ENCODE data around the gene DYNLT4. TPM values are rescaled to one million over a fixed set of nuclear protein-coding genes. Genes with fewer than 3 reads are reported as not detected.
"Not testable (repeated sequence)": the region's sequence is repeated elsewhere in the genome, so short reads cannot be mapped to it uniquely, and the experiment has no call there.

The DYNLT4 gene
- total RNA-seq, 2 donors from 2014 or later: 4.0 TPM; not detected in 1

DNA sequence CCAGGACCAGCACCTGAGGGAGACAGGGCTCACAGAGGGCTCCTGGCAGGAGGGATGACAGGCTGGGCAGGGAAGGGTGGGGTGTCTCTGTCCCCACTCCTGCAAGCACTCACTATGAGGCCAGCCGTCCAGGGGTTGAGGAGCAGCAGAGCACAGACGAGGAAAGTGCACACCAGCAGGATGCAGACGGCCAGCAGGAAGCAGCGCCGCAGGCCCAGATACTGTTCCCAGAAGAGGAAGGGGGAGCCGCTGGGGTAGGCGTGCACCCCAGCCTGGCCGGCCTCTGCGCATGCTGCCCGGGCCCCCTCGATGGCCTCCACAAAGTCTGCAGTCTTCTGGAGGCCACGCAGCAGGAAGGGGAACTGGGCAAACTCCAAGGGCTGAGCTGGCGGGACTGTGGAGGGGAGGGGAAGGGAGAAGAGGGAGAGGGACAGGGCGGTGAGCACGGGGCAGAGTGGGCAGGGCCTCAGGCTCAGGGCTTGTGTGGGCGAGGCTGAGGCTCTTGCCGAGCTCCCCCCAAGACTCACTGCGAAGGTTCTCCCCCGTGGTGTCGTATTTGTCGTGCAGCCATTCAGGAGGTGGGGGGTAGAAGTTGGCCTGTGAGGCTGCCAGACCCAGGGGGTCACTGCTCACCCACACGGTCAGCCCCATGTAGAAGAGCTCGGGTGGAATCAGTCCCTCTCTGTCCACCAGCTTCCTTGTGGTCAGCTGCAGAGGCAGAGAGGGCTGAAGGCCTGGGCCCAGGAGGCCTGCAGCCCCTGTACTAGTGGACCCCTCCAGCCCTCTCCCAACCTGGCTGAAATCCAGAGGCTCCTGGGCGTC, 19.4 kb upstream of the DYNLT4 start:
- no peak for DNase-seq (ENCODE audit: low spot score)
- no peaks in the 10 kb centered on the region for H3K4me1 ChIP-seq (replicated peaks)
- H3K9me3 ChIP-seq: no peaks in the 10 kb centered on the region
- 69% methylated on average over 24 of the region's 24 CpGs for WGBS
- H3K36me3 ChIP-seq: no peaks in the 10 kb centered on the region
- H3K27ac ChIP-seq: no peak overlapping the region
- no peaks in the 10 kb centered on the region for H3K27me3 ChIP-seq (replicated peaks; ENCODE audit: insufficient read depth)
- no peak overlapping the region for H3K4me3 ChIP-seq
- no peak for TF ChIP-seq POLR2AphosphoS5 (IDR thresholded peaks at IDR 0.05)
- no peak for TF ChIP-seq POLR2A (IDR thresholded peaks at IDR 0.05)
- TF ChIP-seq CTCF (IDR thresholded peaks at IDR 0.05): no peak
- intact Hi-C loops (cut with DNase I): loop anchor here (10.0 kb wide), 1 partner anchor 478 kb away; no protein-coding TSS in a partner anchor

GRCh38 chr1:44824392-44824791, 17.2 kb upstream of the DYNLT4 start:
- H3K4me3 ChIP-seq; H3K27me3 ChIP-seq (replicated peaks; ENCODE audit: insufficient read depth); H3K27ac ChIP-seq; H3K9me3 ChIP-seq; DNase-seq (ENCODE audit: low spot score); H3K4me1 ChIP-seq (replicated peaks); H3K36me3 ChIP-seq: not testable (repeated sequence)
- WGBS: 92% methylated on average over 6 of the region's 6 CpGs
- intact Hi-C loops (cut with DNase I): loop anchor here (10.0 kb wide), 1 partner anchor 480 kb away; no protein-coding TSS in a partner anchor

GRCh38 chr1:44822981-44823451, 15.9 kb upstream of the DYNLT4 start:
- no peaks in the 10 kb centered on the region for H3K36me3 ChIP-seq
- no peaks in the 10 kb centered on the region for H3K27me3 ChIP-seq (replicated peaks; ENCODE audit: insufficient read depth)
- H3K4me1 ChIP-seq (replicated peaks): no peaks in the 10 kb centered on the region
- no peaks in the 10 kb centered on the region for H3K9me3 ChIP-seq
- 84% methylated on average over 15 of the region's 15 CpGs for WGBS
- no peak overlapping the region for H3K4me3 ChIP-seq
- TF ChIP-seq POLR2AphosphoS5 (IDR thresholded peaks at IDR 0.05): no peak
- no peak for TF ChIP-seq CTCF (IDR thresholded peaks at IDR 0.05)
- no peak for TF ChIP-seq POLR2A (IDR thresholded peaks at IDR 0.05)
- intact Hi-C loops (cut with DNase I): loop anchor here (10.0 kb wide), 1 partner anchor 482 kb away; no protein-coding TSS in a partner anchor
- DNase-seq (ENCODE audit: low spot score): no peak
- H3K27ac ChIP-seq: no peak overlapping the region

DNA sequence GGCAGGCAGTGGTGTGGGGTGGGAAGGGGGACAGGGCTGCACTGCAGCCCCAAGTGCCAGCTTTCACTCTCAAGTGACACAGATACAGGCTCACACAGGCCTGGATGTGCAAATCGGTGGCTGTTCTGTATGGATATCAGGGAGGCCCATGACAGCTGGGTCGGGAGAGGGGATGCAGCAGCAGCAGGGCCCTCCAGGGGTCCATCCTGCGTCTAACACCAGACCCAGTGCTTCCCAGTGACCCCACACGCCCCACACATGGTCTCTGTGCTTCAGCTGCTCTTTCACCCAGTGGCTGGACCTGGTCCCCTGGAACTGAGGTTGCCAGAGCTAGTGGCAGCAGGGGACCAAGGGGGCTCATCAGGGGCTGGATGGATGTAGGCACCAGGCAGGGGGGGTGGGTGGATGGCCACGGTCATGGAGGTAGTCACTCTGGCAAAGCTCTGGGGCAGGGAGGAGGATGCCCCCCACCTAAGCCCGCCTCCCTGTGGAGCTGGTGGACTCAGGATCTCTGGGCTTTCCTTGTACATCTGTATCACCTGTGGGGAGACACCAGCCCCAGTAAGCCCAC, 15.1 kb upstream of the DYNLT4 start:
- TF ChIP-seq POLR2AphosphoS5 (IDR thresholded peaks at IDR 0.05): no peak
- TF ChIP-seq POLR2A (IDR thresholded peaks at IDR 0.05): no peak
- no peak for TF ChIP-seq CTCF (IDR thresholded peaks at IDR 0.05)

GRCh38 chr1:44821240-44821715, 14.1 kb upstream of the DYNLT4 start:
- no peak for TF ChIP-seq POLR2A (IDR thresholded peaks at IDR 0.05)
- TF ChIP-seq POLR2AphosphoS5 (IDR thresholded peaks at IDR 0.05): no peak
- TF ChIP-seq CTCF (IDR thresholded peaks at IDR 0.05): no peak

More for the DNA sequence above, 15.1 kb upstream of the DYNLT4 start:
- Histone ChIP-seq H3K4me1 (replicated peaks) (no peaks in the 10 kb centered on the region), H3K4me3 (no peak overlapping the region), H3K27ac (no peak overlapping the region), H3K9me3 (no peaks in the 10 kb centered on the region), H3K27me3 (replicated peaks; ENCODE audit: insufficient read depth) (no peaks in the 10 kb centered on the region), H3K36me3 (no peaks in the 10 kb centered on the region)
- WGBS: 58% methylated on average over 4 of the region's 6 CpGs
- DNase-seq (ENCODE audit: low spot score): no peak
- intact Hi-C loops (cut with DNase I): loop anchor here (10.0 kb wide), 1 partner anchor 483 kb away; no protein-coding TSS in a partner anchor

More at GRCh38 chr1:44821240-44821715, 14.1 kb upstream of the DYNLT4 start:
- Histone ChIP-seq H3K4me1 (replicated peaks) (no peaks in the 10 kb centered on the region), H3K27me3 (replicated peaks; ENCODE audit: insufficient read depth) (no peaks in the 10 kb centered on the region), H3K4me3 (no peak overlapping the region), H3K9me3 (no peaks in the 10 kb centered on the region), H3K27ac (no peak overlapping the region), H3K36me3 (no peaks in the 10 kb centered on the region)
- 84% methylated on average over 9 of the region's 9 CpGs for WGBS
- intact Hi-C loops (cut with DNase I): loop anchor here (10.0 kb wide), 1 partner anchor 484 kb away; no protein-coding TSS in a partner anchor
- DNase-seq (ENCODE audit: low spot score): no peak
